HuH-7.5 (cell line): ENCODE results near the gene SLC22A1.
"Not testable (repeated sequence)": the region's sequence is repeated elsewhere in the genome, so short reads cannot be mapped to it uniquely, and the experiment has no call there.

Source experiments
- DNase-seq: peaks from one replicate; pipeline ENCODE4 v3.0.0; 2011; ENCODE audit warnings: low spot score

SLC22A1 gene

GRCh38 chr6:160124007-160124406, 2.4 kb downstream of the SLC22A1 start:
- no peak for DNase-seq

- DNase-seq = no peak
Observed at GRCh38 chr6:160124605-160125004, 3.0 kb downstream of the SLC22A1 start.

- DNase-seq = not testable (repeated sequence)
Observed at GRCh38 chr6:160125105-160125504, 3.5 kb downstream of the SLC22A1 start.

- DNase-seq = no peak
Observed at GRCh38 chr6:160127270-160128124, 5.9 kb downstream of the SLC22A1 start.

- peak; percentile 2 for DNase-seq
Observed at GRCh38 chr6:160128125-160128683, 6.6 kb downstream of the SLC22A1 start.

GRCh38 chr6:160128879-160129516, 7.4 kb downstream of the SLC22A1 start:
- DNase-seq = peak; percentile 8

- no peak for DNase-seq
Observed at GRCh38 chr6:160129881-160130615, 8.4 kb downstream of the SLC22A1 start.

GRCh38 chr6:160130729-160131484, 9.3 kb downstream of the SLC22A1 start:
- DNase-seq = no peak

GRCh38 chr6:160131636-160132296, 10.2 kb downstream of the SLC22A1 start:
- no peak for DNase-seq

GRCh38 chr6:160132297-160132637, 10.7 kb downstream of the SLC22A1 start:
- DNase-seq = no peak

- DNase-seq = no peak
Observed at GRCh38 chr6:160132776-160133338, 11.2 kb downstream of the SLC22A1 start.

- no peak for DNase-seq
Observed at GRCh38 chr6:160133441-160134336, 12.1 kb downstream of the SLC22A1 start.

GRCh38 chr6:160134337-160134751, 12.7 kb downstream of the SLC22A1 start:
- not testable (repeated sequence) for DNase-seq

- DNase-seq = no peak
Observed at GRCh38 chr6:160134779-160135547, 13.3 kb downstream of the SLC22A1 start.

GRCh38 chr6:160135907-160136655, 14.5 kb downstream of the SLC22A1 start:
- DNase-seq = no peak

- no peak for DNase-seq
Observed at GRCh38 chr6:160137130-160137988, 15.7 kb downstream of the SLC22A1 start.
